Small intestine (tissue), 4 donors: ENCODE measurements around the gene CCDC158. TPM values are rescaled to one million over a fixed set of nuclear protein-coding genes. Genes with fewer than 3 reads are reported as not detected.

ENCODE experiments used
- polyA plus RNA-seq, 4 donors: library from polyadenylated mRNA; stranded (reverse) in 3 of 4; unstranded in 1 of 4; fragments of 200-250 nt in 3 of 4; fragments of 120-200 nt in 1 of 4; gene quantifications; one replicate each; pipeline versions ENCODE4 v1.2.1 to v1.2.3, GENCODE V29; 2013
- donor health status: healthy with polysubstance abuse.
- donor health status: Bipolar disorder and iron deficiency.
- donor health status: healthy.

The CCDC158 gene
- polyA plus RNA-seq, 4 donors = 0.03 to 0.15 TPM; not detected in 2

Other genes with a start within 250 kb of the CCDC158 start
- 100 to 1,000 TPM in 1 of 4 donors, 10 to 100 TPM in 3; 27.7 to 247 (median 47.9) TPM for gene SCARB2, start 207.3 kb downstream of the CCDC158 start, polyA plus RNA-seq
- gene FAM47E, start 169.4 kb downstream of the CCDC158 start, polyA plus RNA-seq = 10 to 100 TPM in 1 of 4 donors, 1 to 10 TPM in 3; 1.8 to 24.7 (median 5.3) TPM
- 10 to 100 TPM in 1 of 4 donors, 1 to 10 TPM in 3; 4.9 to 22.8 (median 8.9) TPM for gene STBD1, start 114.4 kb downstream of the CCDC158 start, polyA plus RNA-seq
- 10 to 100 TPM; 21.6 to 52.5 (median 27.8) TPM for gene SHROOM3, start 14.1 kb upstream of the CCDC158 start, polyA plus RNA-seq